ENCODE data around the gene SEMA5A. TPM values are rescaled to one million over a fixed set of nuclear protein-coding genes. Genes with fewer than 3 reads are reported as not detected.

The SEMA5A gene
- total RNA-seq, 1 experiment from 2014 or later = 6.5 TPM

DNA sequence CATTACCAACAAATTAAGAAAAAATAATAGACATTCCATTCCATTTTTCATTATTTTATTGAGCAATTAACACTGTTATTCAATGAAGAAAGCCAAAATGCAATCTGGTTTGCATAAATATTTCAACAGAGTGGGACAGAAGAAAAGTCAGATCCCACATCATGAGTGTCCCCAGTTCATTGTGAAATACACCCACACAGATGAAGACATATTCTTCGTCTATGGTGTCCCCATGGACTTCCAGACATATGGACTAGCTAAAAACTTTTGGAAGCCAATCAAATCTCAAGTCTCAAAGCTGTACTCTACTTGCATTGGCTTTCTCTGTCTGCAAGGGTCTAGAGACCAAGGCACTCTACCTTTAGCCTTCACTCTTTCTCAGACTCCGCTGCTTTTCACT lies 194.3 kb downstream of the SEMA5A start:
- Histone ChIP-seq H3K4me3 (ENCODE audit: insufficient read depth, low read depth, low read length) (no peak overlapping the region), H3K27me3 (ENCODE audit: control insufficient read depth, insufficient read depth, low read length) (no peaks in the 10 kb centered on the region), H3K36me3 (replicated peaks; ENCODE audit: control insufficient read depth, insufficient read depth, low read length) (no peaks in the 10 kb centered on the region)
- no peak for DNase-seq

GRCh38 chr5:9350301-9350797 lies 195.5 kb downstream of the SEMA5A start:
- Histone ChIP-seq H3K4me3 (ENCODE audit: insufficient read depth, low read depth, low read length) (no peak overlapping the region), H3K36me3 (replicated peaks; ENCODE audit: control insufficient read depth, insufficient read depth, low read length) (no peaks in the 10 kb centered on the region), H3K27me3 (ENCODE audit: control insufficient read depth, insufficient read depth, low read length) (no peaks in the 10 kb centered on the region)
- DNase-seq = no peak

DNA sequence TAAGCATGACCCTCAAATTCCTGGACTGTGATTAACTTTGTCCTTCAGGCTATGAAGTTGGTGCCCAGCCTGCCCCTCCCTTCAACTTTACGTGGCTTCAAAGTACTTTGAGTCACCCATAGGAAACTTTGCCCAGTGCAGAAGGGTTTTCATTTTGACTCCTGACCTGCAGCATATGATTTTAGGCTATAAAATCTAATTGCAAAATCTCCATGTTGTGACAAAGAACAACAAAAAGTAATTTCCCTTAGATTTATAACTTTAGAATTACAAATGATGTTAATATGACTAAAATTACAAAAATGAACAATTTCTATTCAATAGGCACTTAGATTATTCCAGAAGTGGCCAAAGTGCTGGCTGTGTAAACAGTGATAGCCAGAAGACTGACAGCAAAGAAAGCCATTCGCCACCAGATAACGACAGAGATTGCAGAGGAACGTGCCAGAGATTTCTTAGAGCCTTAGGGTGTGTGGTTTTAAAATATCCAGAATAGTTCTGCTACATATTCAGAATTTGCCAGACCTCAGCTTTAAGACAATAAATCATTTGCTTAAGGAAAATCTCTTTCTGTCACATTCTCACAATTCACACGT lies 197.4 kb downstream of the SEMA5A start:
- Histone ChIP-seq H3K27me3 (ENCODE audit: control insufficient read depth, insufficient read depth, low read length) (no peaks in the 10 kb centered on the region), H3K4me3 (ENCODE audit: insufficient read depth, low read depth, low read length) (no peak overlapping the region)

GRCh38 chr5:9347541-9348295 lies 198.2 kb downstream of the SEMA5A start:
- DNase-seq = no peak
- Histone ChIP-seq H3K4me3 (ENCODE audit: insufficient read depth, low read depth, low read length) (no peak overlapping the region), H3K27me3 (ENCODE audit: control insufficient read depth, insufficient read depth, low read length) (no peaks in the 10 kb centered on the region), H3K36me3 (replicated peaks; ENCODE audit: control insufficient read depth, insufficient read depth, low read length) (no peaks in the 10 kb centered on the region)

More for the DNA sequence above, 197.4 kb downstream of the SEMA5A start:
- no peaks in the 10 kb centered on the region for H3K36me3 ChIP-seq (replicated peaks; ENCODE audit: control insufficient read depth, insufficient read depth, low read length)
- no peak for DNase-seq

DNA sequence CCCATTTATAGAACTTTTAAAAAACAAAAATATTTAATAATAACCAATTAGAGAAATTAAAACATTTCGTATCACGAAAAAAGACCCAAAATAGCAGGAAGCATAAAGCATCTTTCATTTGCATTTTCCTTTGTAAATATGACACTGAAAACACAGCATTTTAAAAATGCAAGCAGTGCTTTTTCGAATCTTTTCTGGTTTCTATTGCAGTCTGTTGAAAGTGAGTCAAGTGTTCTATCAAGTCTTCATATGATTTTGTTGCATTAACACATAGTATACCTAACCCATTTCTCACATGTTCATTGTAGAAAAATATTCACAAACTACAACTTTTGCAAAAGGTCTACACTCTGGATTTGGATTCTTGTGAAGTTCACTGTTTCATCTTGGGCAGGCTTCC lies 198.8 kb downstream of the SEMA5A start:
- Histone ChIP-seq H3K4me3 (ENCODE audit: insufficient read depth, low read depth, low read length) (no peak overlapping the region), H3K27me3 (ENCODE audit: control insufficient read depth, insufficient read depth, low read length) (no peaks in the 10 kb centered on the region), H3K36me3 (replicated peaks; ENCODE audit: control insufficient read depth, insufficient read depth, low read length) (no peaks in the 10 kb centered on the region)
- DNase-seq = no peak

GRCh38 chr5:9344751-9345240 lies 201.1 kb downstream of the SEMA5A start:
- Histone ChIP-seq H3K27me3 (ENCODE audit: control insufficient read depth, insufficient read depth, low read length) (no peaks in the 10 kb centered on the region), H3K4me3 (ENCODE audit: insufficient read depth, low read depth, low read length) (no peak overlapping the region), H3K36me3 (replicated peaks; ENCODE audit: control insufficient read depth, insufficient read depth, low read length) (no peaks in the 10 kb centered on the region)
- no peak for DNase-seq

DNA sequence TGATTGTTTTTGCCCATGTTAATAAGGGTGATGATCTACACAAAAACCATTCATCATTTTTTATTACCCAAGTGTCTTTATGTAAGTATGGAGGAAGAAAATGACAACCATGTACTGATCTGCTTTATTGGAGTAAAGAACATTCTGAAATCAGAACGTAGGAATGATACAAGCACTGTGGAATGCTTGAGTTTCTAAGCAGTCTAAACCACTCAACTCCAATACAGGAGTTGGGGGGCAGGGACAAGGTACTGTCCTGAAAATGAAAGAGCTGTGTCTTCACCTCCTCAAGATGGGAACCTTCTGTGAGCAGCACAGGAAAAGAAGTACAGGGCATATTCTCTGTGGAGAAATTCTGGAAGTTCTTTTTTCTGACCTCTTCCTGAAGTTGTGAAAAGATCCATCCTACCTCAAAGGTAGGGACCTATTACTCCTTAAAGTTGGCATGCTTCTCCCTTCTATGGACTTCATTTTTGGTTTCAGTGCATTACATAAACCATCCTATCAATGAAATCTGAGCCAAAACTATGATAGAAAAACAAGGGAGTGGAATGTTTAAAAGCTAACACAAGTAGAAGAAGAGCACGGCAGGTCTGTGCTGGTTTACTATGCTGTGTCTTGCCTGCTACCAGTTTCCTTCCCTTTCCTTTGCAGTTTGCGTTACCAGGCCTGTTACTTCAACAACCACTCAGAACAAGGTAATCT lies 202.6 kb downstream of the SEMA5A start:
- Histone ChIP-seq H3K4me3 (ENCODE audit: insufficient read depth, low read depth, low read length) (no peak overlapping the region), H3K36me3 (replicated peaks; ENCODE audit: control insufficient read depth, insufficient read depth, low read length) (no peaks in the 10 kb centered on the region), H3K27me3 (ENCODE audit: control insufficient read depth, insufficient read depth, low read length) (no peaks in the 10 kb centered on the region)
- no peak for DNase-seq

- no peaks in the 10 kb centered on the region for H3K27me3 ChIP-seq (ENCODE audit: control insufficient read depth, insufficient read depth, low read length)
- no peak for DNase-seq
- H3K4me3 ChIP-seq (ENCODE audit: insufficient read depth, low read depth, low read length) = no peak overlapping the region
- no peaks in the 10 kb centered on the region for H3K36me3 ChIP-seq (replicated peaks; ENCODE audit: control insufficient read depth, insufficient read depth, low read length)
Measured at GRCh38 chr5:9342161-9342787, 203.6 kb downstream of the SEMA5A start.

GRCh38 chr5:9340085-9340484 lies 205.8 kb downstream of the SEMA5A start:
- no peak for DNase-seq
- Histone ChIP-seq H3K4me3 (ENCODE audit: insufficient read depth, low read depth, low read length) (no peak overlapping the region), H3K27me3 (ENCODE audit: control insufficient read depth, insufficient read depth, low read length) (no peaks in the 10 kb centered on the region), H3K36me3 (replicated peaks; ENCODE audit: control insufficient read depth, insufficient read depth, low read length) (no peaks in the 10 kb centered on the region)

GRCh38 chr5:9339206-9339818 lies 206.6 kb downstream of the SEMA5A start:
- Histone ChIP-seq H3K4me3 (ENCODE audit: insufficient read depth, low read depth, low read length) (no peak overlapping the region), H3K36me3 (replicated peaks; ENCODE audit: control insufficient read depth, insufficient read depth, low read length) (no peaks in the 10 kb centered on the region), H3K27me3 (ENCODE audit: control insufficient read depth, insufficient read depth, low read length) (no peaks in the 10 kb centered on the region)
- DNase-seq = peak; percentile 24

GRCh38 chr5:9338796-9339195 lies 207.1 kb downstream of the SEMA5A start:
- Histone ChIP-seq H3K27me3 (ENCODE audit: control insufficient read depth, insufficient read depth, low read length) (no peaks in the 10 kb centered on the region), H3K36me3 (replicated peaks; ENCODE audit: control insufficient read depth, insufficient read depth, low read length) (no peaks in the 10 kb centered on the region), H3K4me3 (ENCODE audit: insufficient read depth, low read depth, low read length) (no peak overlapping the region)
- DNase-seq = no peak

- no peaks in the 10 kb centered on the region for H3K36me3 ChIP-seq (replicated peaks; ENCODE audit: control insufficient read depth, insufficient read depth, low read length)
Measured at GRCh38 chr5:9337928-9338595, 207.8 kb downstream of the SEMA5A start.

DNA sequence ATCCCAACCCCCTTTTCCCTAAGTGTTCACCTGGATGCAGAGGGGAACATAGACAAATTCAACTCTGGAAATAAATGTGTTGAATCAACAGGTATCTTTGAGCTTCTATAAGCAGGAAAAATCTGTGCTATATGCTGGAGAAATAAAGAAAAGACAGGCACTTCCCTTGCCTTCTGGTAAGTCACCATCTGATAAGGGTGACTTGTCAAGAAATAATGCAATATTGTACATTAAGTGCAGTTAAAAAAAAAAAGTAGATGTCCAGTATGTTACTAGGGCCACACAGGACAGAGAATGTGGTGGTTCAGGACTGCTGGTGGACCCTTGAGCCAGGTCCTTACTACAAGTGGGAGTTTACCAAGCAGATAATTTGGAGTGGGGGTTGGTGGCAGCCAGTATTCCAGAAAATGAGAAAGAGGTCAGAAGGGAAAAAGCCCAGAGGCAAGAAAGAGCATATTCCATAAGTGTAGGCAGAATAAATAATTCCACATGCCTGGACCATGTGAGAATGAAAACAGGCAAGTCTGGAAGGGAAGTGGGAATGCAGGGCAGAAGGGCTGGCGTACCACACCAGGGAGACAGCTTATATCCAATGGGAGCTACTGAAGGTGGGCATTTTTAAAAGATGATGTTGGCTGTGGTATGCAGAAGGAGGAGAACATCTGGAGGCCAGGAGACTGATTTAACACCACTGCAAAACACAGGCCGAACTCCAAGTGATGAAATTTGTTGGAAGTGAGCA lies 209.9 kb downstream of the SEMA5A start:
- DNase-seq = no peak
- no peak overlapping the region for H3K4me3 ChIP-seq (ENCODE audit: insufficient read depth, low read depth, low read length)
- no peaks in the 10 kb centered on the region for H3K36me3 ChIP-seq (replicated peaks; ENCODE audit: control insufficient read depth, insufficient read depth, low read length)
- H3K27me3 ChIP-seq (ENCODE audit: control insufficient read depth, insufficient read depth, low read length) = no peaks in the 10 kb centered on the region

More at GRCh38 chr5:9337928-9338595, 207.8 kb downstream of the SEMA5A start:
- H3K27me3 ChIP-seq (ENCODE audit: control insufficient read depth, insufficient read depth, low read length) = no peaks in the 10 kb centered on the region
- no peak overlapping the region for H3K4me3 ChIP-seq (ENCODE audit: insufficient read depth, low read depth, low read length)
- DNase-seq = no peak

Data from H7 (cell line).